Activated CD4-positive, alpha-beta T cell treated with anti-CD3 and anti-CD28 coated beads for 48 hours (primary cell): ENCODE measurements around the gene RBMY1J.
"Not testable (repeated sequence)": the region's sequence is repeated elsewhere in the genome, so short reads cannot be mapped to it uniquely, and the experiment has no call there.

ENCODE experiments used
- DNase-seq: peaks from one replicate; pipeline ENCODE4 v3.0.0-alpha.2; 2020

RBMY1J gene

DNA sequence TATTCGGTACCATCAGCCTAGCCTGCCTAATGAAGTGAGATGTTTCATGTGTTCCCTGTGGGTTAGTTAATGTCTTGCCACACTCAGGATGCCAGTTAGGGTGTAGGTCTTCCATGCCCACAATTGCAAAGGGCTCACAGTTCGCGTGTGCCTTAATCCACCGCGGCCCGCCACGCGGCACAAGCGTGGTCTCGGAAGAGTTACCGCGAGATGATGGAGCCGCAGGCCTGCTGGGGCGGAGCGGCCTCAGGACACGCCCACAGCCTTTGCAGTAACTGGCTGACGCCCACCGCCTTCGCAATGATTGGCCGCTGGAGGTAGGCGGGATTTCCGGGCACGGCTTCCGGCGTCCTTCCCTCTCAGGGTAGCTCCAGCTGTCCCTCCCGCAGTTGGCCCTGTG lies at the start of gene RBMY1J:
Gene RBMY1J (plus strand): TSS at position 301 of the 400 bp plus-strand sequence. CDS start 2,038 bp downstream, outside the sequence.
- not testable (repeated sequence) for DNase-seq

DNA sequence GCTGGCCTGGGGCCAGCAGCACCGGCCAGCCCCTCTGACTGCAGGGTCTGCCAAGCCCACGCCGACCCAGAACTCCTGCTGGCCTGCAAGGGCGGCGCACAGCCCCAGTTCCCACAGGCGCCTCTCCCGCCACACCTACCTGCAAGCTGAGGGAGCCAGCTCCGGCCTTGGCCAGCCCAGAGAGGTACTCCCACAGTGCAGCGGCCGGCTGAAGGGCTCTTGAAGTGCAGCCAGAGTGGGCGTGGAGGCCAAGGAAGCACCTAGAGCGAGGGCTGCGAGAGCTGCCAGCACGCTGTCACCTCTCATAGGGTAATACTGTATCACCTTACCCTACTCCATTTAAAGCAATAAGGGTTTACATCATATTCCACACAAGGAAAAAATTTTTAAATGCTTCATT lies 35.8 kb upstream of the RBMY1J start:
- no peak for DNase-seq

DNA sequence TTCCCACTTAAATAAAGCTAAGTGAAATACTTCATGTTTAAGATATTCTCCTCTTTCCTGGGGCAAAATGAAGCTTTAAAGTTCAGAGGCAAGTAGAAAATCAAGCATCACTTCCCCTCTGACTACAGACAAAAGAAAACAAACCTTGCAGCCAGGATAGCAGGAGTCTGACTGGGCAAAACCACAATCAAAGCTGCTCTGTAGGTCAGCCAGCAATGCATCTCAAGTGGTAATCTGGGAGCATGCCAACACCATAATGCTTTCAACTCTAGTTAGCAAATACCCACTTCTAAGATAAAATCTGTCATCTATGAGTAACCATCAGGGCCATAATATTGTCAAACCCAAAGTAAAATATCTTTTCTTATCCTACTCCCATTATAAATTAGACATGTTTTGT lies 32.6 kb upstream of the RBMY1J start:
- no peak for DNase-seq

DNA sequence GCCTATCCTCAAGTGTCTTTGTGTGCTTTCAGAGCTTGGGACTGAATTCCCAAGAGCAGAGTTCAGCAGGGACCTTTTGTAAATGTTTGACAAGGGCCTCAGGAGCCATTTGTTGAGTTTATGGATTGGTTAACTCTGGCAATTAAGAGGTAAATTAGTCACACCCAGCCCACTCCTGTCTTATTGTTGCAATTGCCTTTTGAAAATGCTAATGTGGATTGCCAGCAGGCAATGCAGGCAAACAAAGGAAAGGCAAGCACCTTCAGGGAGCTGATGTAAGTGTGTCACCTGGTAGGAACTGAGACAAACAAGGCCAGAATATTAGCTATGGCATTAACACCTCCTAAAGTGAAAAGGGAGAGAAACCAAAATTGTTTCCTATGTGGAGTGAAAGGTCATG lies 29.7 kb upstream of the RBMY1J start:
- DNase-seq, result no peak

DNA sequence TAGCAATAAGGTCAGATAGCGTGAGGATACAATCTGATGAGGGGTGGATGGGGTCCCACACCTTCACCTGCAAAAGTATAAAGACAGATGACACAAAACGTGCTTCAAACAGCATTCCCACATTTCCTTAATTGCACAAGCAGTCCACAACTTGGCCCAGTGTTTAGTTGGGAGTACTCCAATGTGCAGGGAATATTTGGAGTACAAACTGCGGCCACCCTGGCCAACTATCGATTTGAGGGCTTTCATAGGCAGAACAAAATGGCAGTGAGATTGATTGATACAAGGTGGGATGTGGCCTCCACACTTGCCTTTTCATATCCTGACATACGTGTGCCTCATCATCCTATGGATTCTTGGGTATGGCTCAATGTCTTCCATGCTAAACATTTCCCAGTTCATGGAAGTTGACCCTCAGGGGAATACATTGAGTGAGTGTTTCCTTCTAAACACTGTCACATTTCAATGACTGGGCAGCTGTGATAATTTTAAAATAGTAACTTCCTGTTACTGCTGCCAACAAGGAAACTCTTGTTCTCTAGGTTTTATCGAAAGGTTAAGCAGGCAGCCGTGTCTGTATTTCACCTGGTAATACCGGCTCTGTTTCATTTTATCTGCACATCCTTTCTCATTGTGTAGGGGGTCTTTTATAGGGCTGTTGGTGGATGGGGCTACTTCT lies 41.6 kb downstream of the RBMY1J start:
- not testable (repeated sequence) for DNase-seq

DNA sequence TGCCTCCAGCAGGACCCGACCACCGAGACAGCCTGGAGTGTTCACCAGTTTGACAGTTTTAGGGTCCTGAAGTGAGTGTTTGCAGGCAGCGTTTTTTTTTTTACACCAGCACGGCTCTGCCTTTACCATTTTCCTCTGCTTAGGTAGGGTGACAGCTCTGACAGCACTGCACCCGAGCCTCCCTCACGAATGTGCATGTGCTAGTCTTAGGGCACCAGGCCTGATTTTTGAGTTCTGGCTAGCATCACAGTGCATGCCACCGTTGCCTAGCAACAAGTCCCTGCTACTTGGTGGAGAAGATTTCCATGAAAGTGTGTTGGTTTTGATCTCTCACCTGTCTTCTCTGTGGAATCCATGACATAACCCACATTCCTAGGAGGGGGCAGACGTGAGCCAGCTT lies 52.3 kb downstream of the RBMY1J start:
- not testable (repeated sequence) for DNase-seq

DNA sequence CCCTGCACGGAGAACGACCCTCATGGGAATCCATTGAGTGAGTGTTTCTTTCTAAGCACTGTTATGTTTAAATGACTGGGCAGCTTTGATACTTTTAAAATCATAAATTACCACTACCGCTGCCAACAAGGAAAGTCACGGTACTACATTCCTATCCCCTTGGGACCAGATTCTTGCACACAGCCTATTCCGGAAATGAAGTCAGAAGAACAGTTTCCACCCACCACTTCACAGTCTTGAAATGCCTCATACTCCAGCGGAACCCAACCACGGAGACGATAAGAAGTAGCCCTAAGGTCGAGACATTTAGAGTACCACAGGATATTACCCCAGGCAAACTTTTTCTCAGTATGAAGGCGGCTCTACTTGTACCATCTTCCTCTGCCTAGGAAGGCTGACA lies 58.8 kb downstream of the RBMY1J start:
- DNase-seq, result not testable (repeated sequence)
